HUES48 (cell line): ENCODE data around the gene ASPM.

ENCODE experiments used
- H3K27ac ChIP-seq: one replicate; pipeline ENCODE4 v1.7.0; 2013; ENCODE audit warnings: low read depth, low read length, inconsistent platforms
- H3K27me3 ChIP-seq: 2 replicates; pipeline ENCODE4 v1.6.1; 2013; ENCODE audit warnings: mild to moderate bottlenecking, low read length; ENCODE audit not compliant: control insufficient read depth, insufficient read depth
- H3K36me3 ChIP-seq: 2 replicates; pipeline ENCODE4 v1.6.1; 2013; ENCODE audit warnings: low read length; ENCODE audit not compliant: control insufficient read depth, insufficient read depth
- H3K4me1 ChIP-seq: 2 replicates; pipeline ENCODE4 v1.6.1; 2013; ENCODE audit warnings: mild to moderate bottlenecking, low read length; ENCODE audit not compliant: control insufficient read depth, insufficient read depth
- H3K4me3 ChIP-seq: 2 replicates; pipeline ENCODE4 v1.5.1; 2013; ENCODE audit warnings: mild to moderate bottlenecking, low read depth, low read length
- H3K9ac ChIP-seq: 2 replicates; pipeline ENCODE4 v1.6.1; 2013; ENCODE audit warnings: mild to moderate bottlenecking, low read depth, low read length, moderate library complexity
- H3K9me3 ChIP-seq: 2 replicates; pipeline ENCODE4 v1.6.1; 2013; ENCODE audit warnings: low read length; ENCODE audit not compliant: control insufficient read depth, insufficient read depth

ASPM gene, protein sequence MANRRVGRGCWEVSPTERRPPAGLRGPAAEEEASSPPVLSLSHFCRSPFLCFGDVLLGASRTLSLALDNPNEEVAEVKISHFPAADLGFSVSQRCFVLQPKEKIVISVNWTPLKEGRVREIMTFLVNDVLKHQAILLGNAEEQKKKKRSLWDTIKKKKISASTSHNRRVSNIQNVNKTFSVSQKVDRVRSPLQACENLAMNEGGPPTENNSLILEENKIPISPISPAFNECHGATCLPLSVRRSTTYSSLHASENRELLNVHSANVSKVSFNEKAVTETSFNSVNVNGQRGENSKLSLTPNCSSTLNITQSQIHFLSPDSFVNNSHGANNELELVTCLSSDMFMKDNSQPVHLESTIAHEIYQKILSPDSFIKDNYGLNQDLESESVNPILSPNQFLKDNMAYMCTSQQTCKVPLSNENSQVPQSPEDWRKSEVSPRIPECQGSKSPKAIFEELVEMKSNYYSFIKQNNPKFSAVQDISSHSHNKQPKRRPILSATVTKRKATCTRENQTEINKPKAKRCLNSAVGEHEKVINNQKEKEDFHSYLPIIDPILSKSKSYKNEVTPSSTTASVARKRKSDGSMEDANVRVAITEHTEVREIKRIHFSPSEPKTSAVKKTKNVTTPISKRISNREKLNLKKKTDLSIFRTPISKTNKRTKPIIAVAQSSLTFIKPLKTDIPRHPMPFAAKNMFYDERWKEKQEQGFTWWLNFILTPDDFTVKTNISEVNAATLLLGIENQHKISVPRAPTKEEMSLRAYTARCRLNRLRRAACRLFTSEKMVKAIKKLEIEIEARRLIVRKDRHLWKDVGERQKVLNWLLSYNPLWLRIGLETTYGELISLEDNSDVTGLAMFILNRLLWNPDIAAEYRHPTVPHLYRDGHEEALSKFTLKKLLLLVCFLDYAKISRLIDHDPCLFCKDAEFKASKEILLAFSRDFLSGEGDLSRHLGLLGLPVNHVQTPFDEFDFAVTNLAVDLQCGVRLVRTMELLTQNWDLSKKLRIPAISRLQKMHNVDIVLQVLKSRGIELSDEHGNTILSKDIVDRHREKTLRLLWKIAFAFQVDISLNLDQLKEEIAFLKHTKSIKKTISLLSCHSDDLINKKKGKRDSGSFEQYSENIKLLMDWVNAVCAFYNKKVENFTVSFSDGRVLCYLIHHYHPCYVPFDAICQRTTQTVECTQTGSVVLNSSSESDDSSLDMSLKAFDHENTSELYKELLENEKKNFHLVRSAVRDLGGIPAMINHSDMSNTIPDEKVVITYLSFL (N-terminal part only)

DNA sequence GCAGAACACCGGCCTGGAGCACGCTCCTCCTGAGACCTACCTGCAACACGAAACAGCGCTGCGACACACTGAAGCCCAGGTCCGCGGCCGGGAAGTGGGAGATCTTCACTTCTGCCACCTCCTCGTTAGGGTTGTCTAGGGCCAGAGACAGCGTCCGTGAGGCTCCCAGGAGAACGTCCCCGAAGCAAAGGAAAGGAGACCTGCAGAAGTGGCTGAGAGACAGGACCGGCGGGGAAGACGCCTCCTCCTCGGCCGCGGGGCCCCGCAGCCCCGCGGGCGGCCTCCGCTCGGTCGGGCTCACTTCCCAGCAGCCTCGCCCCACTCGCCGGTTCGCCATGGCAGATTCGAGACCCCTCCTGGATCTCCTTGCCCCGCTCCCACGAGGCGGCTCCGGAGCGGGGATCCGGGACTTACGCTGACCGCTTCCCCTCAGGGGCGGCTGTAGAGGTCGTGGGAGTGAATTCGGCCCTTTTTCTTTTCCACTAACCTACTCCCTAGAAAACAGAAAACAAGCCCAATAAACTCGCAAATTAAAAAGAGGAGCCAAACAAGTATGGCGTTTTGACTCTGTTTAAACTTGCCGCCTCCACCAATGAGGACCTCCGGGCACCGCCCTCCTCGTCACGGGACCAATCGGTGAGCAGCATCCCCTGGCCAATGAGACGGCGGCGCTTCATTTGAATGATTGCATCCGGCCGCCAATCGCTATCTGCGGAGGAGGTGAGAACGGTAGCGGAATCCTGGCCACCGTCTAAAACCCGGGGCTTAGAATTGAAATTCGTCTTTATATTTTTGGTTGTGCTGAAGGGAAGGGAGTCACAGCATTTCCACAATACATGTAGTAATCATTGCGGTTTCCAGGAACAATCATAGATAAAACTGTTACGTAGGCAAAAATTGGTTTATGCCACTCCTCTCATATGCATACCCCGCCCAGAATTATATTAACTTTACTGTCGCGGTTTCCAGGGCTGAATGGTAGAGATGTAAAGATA lies at the start of gene ASPM:
Gene ASPM, minus strand, starts transcription at position 569 of the 995 bp plus-strand sequence. Its CDS starts 232 bp downstream, at position 337.
- peak within 1 kb of the TSS; percentile 96 for H3K9ac ChIP-seq

DNA sequence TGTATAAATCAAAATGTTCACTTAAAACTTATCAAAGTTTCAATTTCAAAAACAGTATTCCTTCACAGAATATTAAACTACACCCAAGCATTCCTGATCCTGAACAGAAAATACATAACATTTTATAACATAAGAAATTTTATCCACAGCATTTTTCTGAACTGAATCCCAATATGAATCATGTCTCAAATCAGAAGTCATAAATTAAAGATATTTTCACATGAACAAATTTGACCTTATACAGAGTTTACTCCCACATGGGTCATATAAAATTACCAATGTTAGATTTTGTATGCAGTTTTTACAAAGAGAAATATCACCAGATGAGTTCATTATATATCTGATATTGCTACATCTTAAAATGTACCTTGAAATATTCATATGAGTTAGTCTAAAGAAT lies 48.6 kb upstream of the ASPM start:
- no peak overlapping the region for H3K4me3 ChIP-seq
- H3K4me1 ChIP-seq = peaks cover 37% of the 10 kb centered on the region
- H3K9ac ChIP-seq = no peak overlapping the region
- H3K27ac ChIP-seq = no peak overlapping the region
- no peaks in the 10 kb centered on the region for H3K9me3 ChIP-seq
- no peaks in the 10 kb centered on the region for H3K27me3 ChIP-seq
- peaks cover 14% of the 10 kb centered on the region for H3K36me3 ChIP-seq

More for the DNA sequence above, at the start of gene ASPM:
- Histone ChIP-seq H3K27me3 (no peaks in the 10 kb centered on the region), H3K4me1 (peaks cover 4% of the 10 kb centered on the region; the same call in 1 of the 2 replicates), H3K4me3 (peak within 1 kb of the TSS; percentile 95), H3K36me3 (peaks cover 26% of the 10 kb centered on the region), H3K27ac (peak within 1 kb of the TSS; percentile 99), H3K9me3 (no peaks in the 10 kb centered on the region)

DNA sequence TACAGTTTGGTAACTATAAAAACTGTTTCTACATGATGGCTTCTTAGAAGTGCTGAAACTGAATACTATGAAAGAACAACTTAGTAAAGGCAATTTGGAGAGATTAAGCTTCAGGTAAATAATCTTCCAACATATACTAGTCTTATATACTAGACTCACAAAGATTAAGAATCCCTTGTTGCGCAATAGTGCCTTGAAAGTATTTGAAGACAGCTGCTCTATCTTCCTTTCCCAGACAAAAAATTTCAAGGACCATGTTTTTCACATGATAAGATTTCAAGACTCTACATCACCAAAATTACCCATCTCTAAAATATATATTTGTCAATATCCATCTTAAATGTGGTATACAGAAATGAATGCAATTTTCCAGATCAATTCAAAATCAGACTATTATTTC lies 37.7 kb upstream of the ASPM start:
- H3K4me1 ChIP-seq = no peaks in the 10 kb centered on the region
- H3K9ac ChIP-seq = no peak overlapping the region
- no peak overlapping the region for H3K4me3 ChIP-seq
- no peak overlapping the region for H3K27ac ChIP-seq
- H3K27me3 ChIP-seq = no peaks in the 10 kb centered on the region
- no peaks in the 10 kb centered on the region for H3K9me3 ChIP-seq
- peaks cover 47% of the 10 kb centered on the region for H3K36me3 ChIP-seq

DNA sequence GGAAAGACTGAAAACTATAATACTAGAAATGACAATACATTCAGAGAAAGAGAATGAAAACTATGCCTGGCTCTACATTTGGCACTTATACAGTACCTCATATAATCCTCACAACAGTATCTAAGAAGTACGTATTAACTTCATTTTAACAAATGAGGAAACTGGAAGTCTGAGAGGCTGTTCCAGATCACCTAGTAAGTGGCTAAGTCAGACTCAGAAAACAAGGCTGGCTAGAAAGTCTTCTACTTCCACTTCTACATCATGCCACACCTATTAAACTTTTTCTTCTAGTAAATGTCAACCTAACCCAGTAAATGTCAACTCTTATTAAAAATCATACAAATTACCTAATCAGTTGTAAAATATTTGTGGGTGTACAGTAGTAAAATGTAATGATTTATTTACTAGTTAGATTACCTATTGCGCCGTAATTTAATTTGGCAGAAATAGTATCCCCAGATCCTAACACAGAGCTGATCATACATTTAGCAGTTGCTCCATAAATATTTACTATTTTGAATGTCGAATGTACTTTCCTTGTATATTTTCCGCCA lies 36.8 kb upstream of the ASPM start:
- no peak overlapping the region for H3K4me3 ChIP-seq
- no peaks in the 10 kb centered on the region for H3K4me1 ChIP-seq
- no peak overlapping the region for H3K9ac ChIP-seq
- no peak overlapping the region for H3K27ac ChIP-seq
- H3K27me3 ChIP-seq = no peaks in the 10 kb centered on the region
- H3K9me3 ChIP-seq = no peaks in the 10 kb centered on the region
- peaks cover 48% of the 10 kb centered on the region for H3K36me3 ChIP-seq

DNA sequence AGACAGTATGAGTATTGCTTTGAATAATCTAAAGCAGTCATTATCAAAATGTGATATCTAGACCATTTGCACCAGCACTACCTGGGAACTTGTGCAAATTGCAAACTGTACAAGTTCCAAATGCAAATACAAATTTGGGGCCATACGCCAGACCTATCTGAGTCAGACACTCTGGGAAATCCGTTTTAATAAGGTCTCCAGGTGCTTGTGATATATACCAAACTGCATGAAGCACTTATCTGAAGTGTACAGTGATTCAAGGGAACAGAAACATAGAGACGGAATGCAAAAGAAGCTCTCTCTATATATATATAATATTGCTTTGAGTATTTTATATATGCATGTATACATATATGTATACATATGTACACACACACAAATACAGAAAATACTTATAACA lies 36.2 kb upstream of the ASPM start:
- Histone ChIP-seq H3K36me3 (peaks cover 48% of the 10 kb centered on the region), H3K27ac (no peak overlapping the region), H3K4me1 (no peaks in the 10 kb centered on the region), H3K4me3 (no peak overlapping the region), H3K9me3 (no peaks in the 10 kb centered on the region), H3K9ac (no peak overlapping the region), H3K27me3 (no peaks in the 10 kb centered on the region)

DNA sequence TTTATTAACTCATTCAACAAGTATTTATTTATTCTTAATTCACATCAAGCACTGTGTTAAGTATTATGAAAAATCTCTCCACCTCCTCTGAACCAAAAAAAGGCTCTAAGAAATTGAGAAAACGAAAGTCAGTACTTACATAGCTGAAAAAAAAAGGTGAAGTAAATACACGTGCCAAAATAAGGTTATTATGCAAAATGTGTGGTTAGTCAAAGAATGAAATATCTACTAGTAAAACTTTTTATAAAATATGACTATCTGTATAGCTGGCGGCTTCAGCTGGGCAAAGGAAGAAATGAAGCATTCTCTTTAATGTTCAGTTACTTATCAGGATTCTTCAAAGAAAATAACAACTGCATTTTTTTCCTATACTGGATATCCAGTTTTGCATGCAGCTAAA lies 35.5 kb upstream of the ASPM start:
- H3K27ac ChIP-seq = no peak overlapping the region
- H3K36me3 ChIP-seq = peaks cover 46% of the 10 kb centered on the region
- no peaks in the 10 kb centered on the region for H3K4me1 ChIP-seq
- H3K4me3 ChIP-seq = no peak overlapping the region
- H3K9me3 ChIP-seq = no peaks in the 10 kb centered on the region
- no peak overlapping the region for H3K9ac ChIP-seq
- no peaks in the 10 kb centered on the region for H3K27me3 ChIP-seq

DNA sequence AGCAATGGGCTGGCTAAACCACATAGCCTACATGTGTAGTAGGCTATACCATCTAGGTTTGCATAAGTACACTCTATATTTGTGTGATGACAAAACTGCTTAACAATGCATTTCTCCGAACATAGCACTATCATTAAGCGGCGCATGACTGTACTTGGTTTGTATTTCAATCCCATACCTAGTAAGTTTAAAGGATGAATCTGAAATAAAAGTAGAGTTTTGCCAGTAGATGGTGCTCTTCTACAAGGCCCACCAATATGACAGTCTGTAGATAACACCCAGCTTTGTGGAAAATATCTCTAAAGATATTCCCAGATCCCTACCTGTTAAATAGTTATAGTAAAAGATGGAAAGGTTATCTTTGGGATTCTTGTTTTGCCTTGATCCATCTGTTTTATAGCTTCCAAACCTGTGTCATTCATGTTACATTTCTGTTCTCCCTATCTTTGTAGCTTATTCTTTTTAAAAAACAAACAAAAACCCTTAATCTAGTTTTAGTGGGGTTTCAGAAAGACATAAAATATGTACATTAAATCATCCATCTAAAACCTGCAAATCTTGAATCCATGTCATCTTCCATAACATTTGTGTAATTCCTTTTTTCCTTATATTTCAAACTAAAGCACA lies 33.9 kb upstream of the ASPM start:
- H3K27me3 ChIP-seq = no peaks in the 10 kb centered on the region
- H3K9ac ChIP-seq = no peak overlapping the region
- H3K27ac ChIP-seq = no peak overlapping the region
- no peaks in the 10 kb centered on the region for H3K9me3 ChIP-seq
- no peak overlapping the region for H3K4me3 ChIP-seq
- H3K36me3 ChIP-seq = peaks cover 54% of the 10 kb centered on the region
- H3K4me1 ChIP-seq = no peaks in the 10 kb centered on the region

DNA sequence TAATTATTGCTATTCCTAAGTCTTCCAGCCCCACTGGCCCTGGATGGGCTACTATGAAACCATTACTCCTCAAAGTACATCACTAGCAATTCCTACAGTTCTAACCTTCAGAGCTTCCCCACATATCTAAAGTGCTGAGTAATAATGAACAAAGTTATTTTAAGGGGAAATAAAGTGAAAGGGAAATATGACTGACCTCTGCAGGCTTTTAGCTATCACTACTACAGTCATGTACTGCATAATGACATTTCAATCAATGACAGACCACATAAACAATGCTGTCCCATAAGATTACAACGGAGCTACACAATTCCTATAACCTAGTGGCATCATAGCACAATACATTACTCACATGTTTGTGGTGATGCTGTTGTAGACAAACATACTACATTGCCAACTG lies 32.5 kb upstream of the ASPM start:
- Histone ChIP-seq H3K9me3 (no peaks in the 10 kb centered on the region), H3K27ac (no peak overlapping the region), H3K4me3 (no peak overlapping the region), H3K9ac (no peak overlapping the region), H3K4me1 (no peaks in the 10 kb centered on the region), H3K36me3 (peaks cover 66% of the 10 kb centered on the region), H3K27me3 (no peaks in the 10 kb centered on the region)

DNA sequence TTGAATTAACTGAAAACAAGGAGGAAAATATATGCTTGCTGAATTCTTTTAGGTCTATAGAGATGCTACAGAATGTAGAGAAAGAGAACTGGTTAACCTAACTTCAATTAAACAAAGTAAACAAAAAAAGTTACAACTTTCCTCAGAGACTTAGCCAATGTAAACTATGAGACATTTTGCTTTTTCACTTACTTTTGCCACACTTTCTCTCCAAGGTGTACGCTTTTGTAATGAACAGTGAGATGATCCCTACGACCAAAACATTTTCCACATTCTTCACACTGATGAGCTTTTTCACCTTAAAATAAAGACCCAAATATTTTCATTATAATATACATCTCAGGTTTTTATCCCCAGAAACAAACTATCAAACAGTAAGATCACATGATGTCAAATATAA lies 28.3 kb upstream of the ASPM start:
- no peak overlapping the region for H3K27ac ChIP-seq
- no peak overlapping the region for H3K4me3 ChIP-seq
- no peak overlapping the region for H3K9ac ChIP-seq
- H3K9me3 ChIP-seq = no peaks in the 10 kb centered on the region
- H3K36me3 ChIP-seq = peaks cover 62% of the 10 kb centered on the region
- H3K4me1 ChIP-seq = no peaks in the 10 kb centered on the region
- no peaks in the 10 kb centered on the region for H3K27me3 ChIP-seq
